Neural cell (in vitro differentiated cells): Measurements from ENCODE around the gene MINDY3.

ENCODE experiments used
- EZH2 ChIP-seq: fragments of 200-600, 300-800 bp; shearing (Covaris generic), sonication (generic); IDR thresholded peaks from 2 replicates; pipeline ENCODE4 v1.6.1; 2014; ENCODE audit warnings: antibody characterized with exemption, low read length, borderline replicate concordance, mild to moderate bottlenecking; ENCODE audit not compliant: insufficient read depth, poor library complexity, severe bottlenecking
- POLR2AphosphoS5 ChIP-seq: IDR thresholded peaks from 2 replicates; pipeline ENCODE4 v1.6.1; 2012
- RAD21 ChIP-seq: fragments of 450-650 bp; conservative IDR thresholded peaks from 2 replicates; pipeline ENCODE4 v1.6.1; 2014; ENCODE audit warnings: antibody characterized with exemption, mild to moderate bottlenecking, moderate library complexity
- TAF1 ChIP-seq: IDR thresholded peaks from 2 replicates; pipeline ENCODE4 v1.6.1; 2012; ENCODE audit warnings: low read depth
- TF ChIP-seq, protein P1 (sequence below): fragments of 450-650 bp; IDR thresholded peaks from 2 replicates; pipeline ENCODE4 v1.5.1; 2014; ENCODE audit warnings: antibody characterized with exemption, mild to moderate bottlenecking, moderate library complexity; ENCODE audit not compliant: poor library complexity, severe bottlenecking

GRCh38 chr10:15863323-15863722 lies 3.0 kb upstream of the MINDY3 start:
- TF ChIP-seq, protein P1, sequence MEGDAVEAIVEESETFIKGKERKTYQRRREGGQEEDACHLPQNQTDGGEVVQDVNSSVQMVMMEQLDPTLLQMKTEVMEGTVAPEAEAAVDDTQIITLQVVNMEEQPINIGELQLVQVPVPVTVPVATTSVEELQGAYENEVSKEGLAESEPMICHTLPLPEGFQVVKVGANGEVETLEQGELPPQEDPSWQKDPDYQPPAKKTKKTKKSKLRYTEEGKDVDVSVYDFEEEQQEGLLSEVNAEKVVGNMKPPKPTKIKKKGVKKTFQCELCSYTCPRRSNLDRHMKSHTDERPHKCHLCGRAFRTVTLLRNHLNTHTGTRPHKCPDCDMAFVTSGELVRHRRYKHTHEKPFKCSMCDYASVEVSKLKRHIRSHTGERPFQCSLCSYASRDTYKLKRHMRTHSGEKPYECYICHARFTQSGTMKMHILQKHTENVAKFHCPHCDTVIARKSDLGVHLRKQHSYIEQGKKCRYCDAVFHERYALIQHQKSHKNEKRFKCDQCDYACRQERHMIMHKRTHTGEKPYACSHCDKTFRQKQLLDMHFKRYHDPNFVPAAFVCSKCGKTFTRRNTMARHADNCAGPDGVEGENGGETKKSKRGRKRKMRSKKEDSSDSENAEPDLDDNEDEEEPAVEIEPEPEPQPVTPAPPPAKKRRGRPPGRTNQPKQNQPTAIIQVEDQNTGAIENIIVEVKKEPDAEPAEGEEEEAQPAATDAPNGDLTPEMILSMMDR = no peak
- TF ChIP-seq EZH2 = no peak
- no peak for TF ChIP-seq RAD21
- no peak for TF ChIP-seq TAF1
- no peak for TF ChIP-seq POLR2AphosphoS5
